Lower leg skin (tissue), 4 donors: ENCODE data around the gene CNOT9. TPM values are rescaled to one million over a fixed set of nuclear protein-coding genes. Genes with fewer than 3 reads are reported as not detected.

Source experiments
- DNase-seq, 2 donors: peaks; one replicate each; pipeline ENCODE4 v3.0.0-alpha.2; 2019; ENCODE audit warnings: low spot score in 2 of 2
- H3K4me3 ChIP-seq: fragments of 200-600 bp; sonication (generic); 2 replicates; pipeline ENCODE4 v1.5.1; 2017; ENCODE audit warnings: mild to moderate bottlenecking, low read depth; ENCODE audit not compliant: poor library complexity, severe bottlenecking
- CTCF ChIP-seq, 3 donors: fragments of 450-650 bp; IDR thresholded peaks; one replicate each; pipeline ENCODE4 v1.5.1; 2016; ENCODE audit warnings: antibody characterized with exemption in 3 of 3, mild to moderate bottlenecking in 3 of 3, moderate library complexity in 2 of 3
- POLR2A ChIP-seq, 2 donors: fragments of 450-650 bp; IDR thresholded peaks; one replicate each; pipeline ENCODE4 v1.6.1; 2016 to 2017; ENCODE audit warnings: antibody characterized with exemption in 2 of 2, mild to moderate bottlenecking in 1 of 2, moderate library complexity in 1 of 2
- WGBS, 2 donors: methylation state at CpG; one replicate each; pipeline ENCODE4 v1.1.5; 2018; 5-methylcytosine and 5-hydroxymethylcytosine counted together
- intact Hi-C: fragments of 100-400 bp; cut with DNase I; formaldehyde crosslinking; loops from one replicate; pipeline ENCODE4 v1.15.0; 2023; ENCODE audit warnings: low total_unique reads
- total RNA-seq, 4 donors: library from RNA; depleted of rRNA; stranded (reverse); fragments of >200 nt; gene quantifications; one replicate each; pipeline ENCODE4 v1.1.0, GENCODE V29; 2016

Gene CNOT9
- total RNA-seq, 4 donors from 2014 or later, result 30.1 to 39.1 (median 34.5) TPM

GRCh38 chr2:218555527-218555926 is 13.1 kb upstream of the CNOT9 start:
- no peak for DNase-seq
- 86 to 91% methylated on average over 4 of the region's 4 CpGs for WGBS, 2 donors
- intact Hi-C loops, result no loop called here
- H3K4me3 ChIP-seq, result no peak overlapping the region
- TF ChIP-seq POLR2A (IDR thresholded peaks at IDR 0.05) (no peak), CTCF (IDR thresholded peaks at IDR 0.05) (no peak)

GRCh38 chr2:218557941-218558340 is 10.7 kb upstream of the CNOT9 start:
- 69 to 71% methylated on average over 2 of the region's 2 CpGs for WGBS, 2 donors
- TF ChIP-seq POLR2A (IDR thresholded peaks at IDR 0.05) (no peak), CTCF (IDR thresholded peaks at IDR 0.05) (no peak)
- intact Hi-C loops, result no loop called here
- H3K4me3 ChIP-seq, result no peak overlapping the region
- no peak for DNase-seq

GRCh38 chr2:218558986-218559385 is 9.7 kb upstream of the CNOT9 start:
- DNase-seq, result no peak
- WGBS, 2 donors, result 86 to 95% methylated on average over 3 of the region's 3 CpGs
- intact Hi-C loops, result no loop called here
- TF ChIP-seq CTCF (IDR thresholded peaks at IDR 0.05), result no peak
- no peak for TF ChIP-seq POLR2A (IDR thresholded peaks at IDR 0.05)
- H3K4me3 ChIP-seq, result no peak overlapping the region

- WGBS, 2 donors, result 76 to 83% methylated on average over 1 of the region's 1 CpG
- H3K4me3 ChIP-seq, result no peak overlapping the region
- no peak for DNase-seq
- TF ChIP-seq CTCF (IDR thresholded peaks at IDR 0.05), result no peak
- TF ChIP-seq POLR2A (IDR thresholded peaks at IDR 0.05), result no peak
- intact Hi-C loops, result no loop called here
Measured at GRCh38 chr2:218564056-218564455, 4.6 kb upstream of the CNOT9 start.

- no peak overlapping the region for H3K4me3 ChIP-seq
- TF ChIP-seq POLR2A (IDR thresholded peaks at IDR 0.05) (no peak), CTCF (IDR thresholded peaks at IDR 0.05) (no peak)
- intact Hi-C loops, result no loop called here
- no peak for DNase-seq
- 71 to 78% methylated on average over 1 of the region's 1 CpG for WGBS, 2 donors
Measured at GRCh38 chr2:218566296-218566695, 2.3 kb upstream of the CNOT9 start.

GRCh38 chr2:218567797-218568189 is 846 bp upstream of the CNOT9 start:
- TF ChIP-seq POLR2A (IDR thresholded peaks at IDR 0.05) (no peak), CTCF (IDR thresholded peaks at IDR 0.05) (no peak)
- WGBS, 2 donors, result 0 to 1% methylated on average over 19 of the region's 19 CpGs
- intact Hi-C loops, result no loop called here
- H3K4me3 ChIP-seq, result peak overlapping the region; percentile 78
- DNase-seq, result no peak
